OCI-LY1 (cell line): ENCODE results near the gene CELSR3.

ENCODE experiments used
- H2AFZ ChIP-seq: fragments of 200-600 bp; sonication (generic), shearing (Covaris generic); 2 replicates; pipeline ENCODE4 v1.6.0; 2014; ENCODE audit warnings: antibody characterized with exemption, mild to moderate bottlenecking, low read length
- H3F3A ChIP-seq: fragments of 200-600 bp; sonication (generic), shearing (Covaris generic); 2 replicates; pipeline ENCODE4 v1.6.0; 2014; ENCODE audit warnings: mild to moderate bottlenecking, antibody characterized with exemption, low read length, moderate library complexity; ENCODE audit not compliant: insufficient read depth
- H3K27ac ChIP-seq: fragments of 200-600 bp; sonication (generic); 2 replicates; pipeline ENCODE4 v1.5.1; 2014; ENCODE audit warnings: low read length, mixed run types, mild to moderate bottlenecking, low read depth; ENCODE audit not compliant: poor library complexity, severe bottlenecking
- H3K27me3 ChIP-seq: fragments of 200-600 bp; sonication (generic); 2 replicates; pipeline ENCODE4 v1.6.0; 2014; ENCODE audit warnings: antibody characterized with exemption, mild to moderate bottlenecking, low read length, moderate library complexity; ENCODE audit not compliant: insufficient read depth
- H3K36me3 ChIP-seq: fragments of 200-600 bp; sonication (generic); 2 replicates; pipeline ENCODE4 v1.6.1; 2014; ENCODE audit warnings: mild to moderate bottlenecking, antibody characterized with exemption, low read length, moderate library complexity, mixed read lengths; ENCODE audit not compliant: insufficient read depth
- H3K4me1 ChIP-seq: fragments of 200-600 bp; sonication (generic); 2 replicates; pipeline ENCODE4 v1.5.1; 2014; ENCODE audit warnings: mild to moderate bottlenecking, low read length, moderate library complexity; ENCODE audit not compliant: insufficient read depth, severe bottlenecking
- H3K4me2 ChIP-seq: fragments of 200-600 bp; sonication (generic), shearing (Covaris generic); 2 replicates; pipeline ENCODE4 v1.6.1; 2014; ENCODE audit warnings: low read length
- H3K4me3 ChIP-seq: fragments of 200-600 bp; sonication (generic); 2 replicates; pipeline ENCODE4 v1.5.1; 2014; ENCODE audit warnings: low read length, low read depth, mild to moderate bottlenecking, mixed read lengths; ENCODE audit not compliant: poor library complexity, severe bottlenecking
- H3K79me2 ChIP-seq: fragments of 200-600 bp; shearing (Covaris generic); 2 replicates; pipeline ENCODE4 v1.6.1; 2016; ENCODE audit warnings: mixed run types, low read length, mixed read lengths; ENCODE audit not compliant: insufficient read depth
- H3K9ac ChIP-seq: fragments of 200-600 bp; sonication (generic), shearing (Covaris generic); 2 replicates; pipeline ENCODE4 v1.6.1; 2014; ENCODE audit warnings: mild to moderate bottlenecking, low read length, mixed read lengths
- H3K9me2 ChIP-seq: fragments of 200-600 bp; sonication (generic), shearing (Covaris generic); 2 replicates; pipeline ENCODE4 v1.6.1; 2014; ENCODE audit warnings: low read depth, mild to moderate bottlenecking, low read length, mixed read lengths
- H3K9me3 ChIP-seq: fragments of 200-600 bp; shearing (Covaris generic); 2 replicates; pipeline ENCODE4 v1.6.1; 2014; ENCODE audit warnings: low read length, mixed read lengths
- H4K20me1 ChIP-seq: fragments of 200-600 bp; sonication (generic), shearing (Covaris generic); 2 replicates; pipeline ENCODE4 v1.6.0; 2016; ENCODE audit warnings: mild to moderate bottlenecking, low read length; ENCODE audit not compliant: insufficient read depth
- EZH2 ChIP-seq: fragments of 200-600 bp; sonication (generic), shearing (Covaris generic); IDR thresholded peaks from 2 replicates; pipeline ENCODE4 v1.8.0; 2017; ENCODE audit warnings: borderline replicate concordance, mixed run types, mild to moderate bottlenecking, antibody characterized with exemption, low read length, moderate library complexity, mixed read lengths
- TF ChIP-seq, protein P1 (sequence below): fragments of 200-600 bp; sonication (generic), shearing (Covaris generic); IDR thresholded peaks from 2 replicates; pipeline ENCODE4 v1.5.1; 2017; ENCODE audit warnings: mild to moderate bottlenecking, antibody characterized with exemption, low read length, moderate library complexity, mixed read lengths

CELSR3 gene

DNA sequence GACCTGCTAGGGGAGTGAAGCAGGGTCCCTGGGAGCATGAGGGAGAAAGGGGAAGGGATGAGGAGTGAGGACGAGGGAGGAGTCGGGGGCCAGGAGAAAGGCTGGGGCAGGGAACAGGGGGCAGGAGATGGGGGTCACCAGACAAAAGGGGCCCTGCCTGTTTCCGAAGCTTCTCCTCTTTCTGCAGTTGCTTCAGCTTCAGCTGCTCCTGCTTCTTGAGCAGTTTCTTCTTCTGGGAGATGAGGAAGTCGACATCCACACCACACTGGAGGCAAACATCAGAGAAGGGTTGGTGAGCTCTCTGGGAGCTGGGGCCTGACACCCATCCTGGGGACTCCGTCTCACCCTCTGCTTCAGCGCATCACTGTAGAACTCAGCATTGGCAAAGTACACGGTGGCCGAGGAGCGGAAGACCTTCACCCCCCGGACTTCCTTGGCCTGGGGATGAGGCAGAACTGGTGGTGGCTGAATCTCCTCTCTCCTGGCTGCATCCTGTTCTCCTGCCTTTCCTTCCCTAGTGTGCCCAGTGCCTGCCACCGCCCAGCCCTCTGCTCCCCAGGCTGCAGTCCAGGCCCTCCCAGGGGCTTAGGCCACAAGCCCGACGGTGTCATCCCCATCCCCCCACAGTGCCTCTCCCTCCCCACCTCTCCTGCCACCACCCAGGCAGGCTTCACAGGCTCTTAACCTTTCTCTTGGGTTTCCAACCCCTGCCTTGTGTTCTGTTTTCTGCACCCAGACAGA, 34.2 kb downstream of the CELSR3 start:
- no peaks in the 10 kb centered on the region for H3K9me2 ChIP-seq
- H4K20me1 ChIP-seq: no peaks in the 10 kb centered on the region
- H3K79me2 ChIP-seq: no peaks in the 10 kb centered on the region
- no peak overlapping the region for H3K4me3 ChIP-seq
- TF ChIP-seq EZH2: no peak
- TF ChIP-seq, protein P1, sequence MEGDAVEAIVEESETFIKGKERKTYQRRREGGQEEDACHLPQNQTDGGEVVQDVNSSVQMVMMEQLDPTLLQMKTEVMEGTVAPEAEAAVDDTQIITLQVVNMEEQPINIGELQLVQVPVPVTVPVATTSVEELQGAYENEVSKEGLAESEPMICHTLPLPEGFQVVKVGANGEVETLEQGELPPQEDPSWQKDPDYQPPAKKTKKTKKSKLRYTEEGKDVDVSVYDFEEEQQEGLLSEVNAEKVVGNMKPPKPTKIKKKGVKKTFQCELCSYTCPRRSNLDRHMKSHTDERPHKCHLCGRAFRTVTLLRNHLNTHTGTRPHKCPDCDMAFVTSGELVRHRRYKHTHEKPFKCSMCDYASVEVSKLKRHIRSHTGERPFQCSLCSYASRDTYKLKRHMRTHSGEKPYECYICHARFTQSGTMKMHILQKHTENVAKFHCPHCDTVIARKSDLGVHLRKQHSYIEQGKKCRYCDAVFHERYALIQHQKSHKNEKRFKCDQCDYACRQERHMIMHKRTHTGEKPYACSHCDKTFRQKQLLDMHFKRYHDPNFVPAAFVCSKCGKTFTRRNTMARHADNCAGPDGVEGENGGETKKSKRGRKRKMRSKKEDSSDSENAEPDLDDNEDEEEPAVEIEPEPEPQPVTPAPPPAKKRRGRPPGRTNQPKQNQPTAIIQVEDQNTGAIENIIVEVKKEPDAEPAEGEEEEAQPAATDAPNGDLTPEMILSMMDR: no peak
- H3K36me3 ChIP-seq: peaks cover 78% of the 10 kb centered on the region
- no peaks in the 10 kb centered on the region for H3F3A ChIP-seq
- H2AFZ ChIP-seq: no peak overlapping the region
- H3K4me1 ChIP-seq: peaks cover 5% of the 10 kb centered on the region
- no peaks in the 10 kb centered on the region for H3K27me3 ChIP-seq
- H3K9ac ChIP-seq: no peak overlapping the region
- H3K9me3 ChIP-seq: no peaks in the 10 kb centered on the region
- H3K27ac ChIP-seq: no peak overlapping the region
- H3K4me2 ChIP-seq: no peak overlapping the region

DNA sequence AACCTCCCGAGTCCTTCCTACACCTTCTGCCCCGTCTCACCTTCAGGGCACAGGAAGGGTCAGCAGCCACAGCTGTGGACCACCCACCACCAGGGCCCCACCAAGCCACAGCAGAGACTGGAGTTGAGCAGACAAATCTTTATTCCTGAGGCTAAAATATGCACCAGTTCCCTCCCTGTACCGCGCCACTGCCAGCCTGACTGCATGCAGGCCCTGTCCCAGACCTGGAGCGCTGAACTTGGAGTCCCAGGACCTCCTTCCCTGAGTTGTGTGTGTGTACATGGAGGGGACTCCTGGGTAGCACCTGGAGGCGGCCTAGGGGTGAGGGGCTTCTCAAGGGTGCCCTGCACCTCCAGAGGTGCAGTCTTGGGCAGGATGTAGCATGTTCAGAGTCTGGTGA, 37.1 kb downstream of the CELSR3 start:
- Histone ChIP-seq H3K27ac (no peak overlapping the region), H3K4me3 (no peak overlapping the region), H3K4me1 (peaks cover 5% of the 10 kb centered on the region), H3K9me2 (no peaks in the 10 kb centered on the region), H3K27me3 (no peaks in the 10 kb centered on the region), H3K9ac (no peak overlapping the region), H3K79me2 (no peaks in the 10 kb centered on the region), H3K36me3 (peaks cover 51% of the 10 kb centered on the region), H4K20me1 (no peaks in the 10 kb centered on the region), H3K9me3 (no peaks in the 10 kb centered on the region), H3K4me2 (no peak overlapping the region), H3F3A (no peaks in the 10 kb centered on the region), H2AFZ (no peak overlapping the region)
- TF ChIP-seq, protein P1: no peak
- TF ChIP-seq EZH2: no peak

DNA sequence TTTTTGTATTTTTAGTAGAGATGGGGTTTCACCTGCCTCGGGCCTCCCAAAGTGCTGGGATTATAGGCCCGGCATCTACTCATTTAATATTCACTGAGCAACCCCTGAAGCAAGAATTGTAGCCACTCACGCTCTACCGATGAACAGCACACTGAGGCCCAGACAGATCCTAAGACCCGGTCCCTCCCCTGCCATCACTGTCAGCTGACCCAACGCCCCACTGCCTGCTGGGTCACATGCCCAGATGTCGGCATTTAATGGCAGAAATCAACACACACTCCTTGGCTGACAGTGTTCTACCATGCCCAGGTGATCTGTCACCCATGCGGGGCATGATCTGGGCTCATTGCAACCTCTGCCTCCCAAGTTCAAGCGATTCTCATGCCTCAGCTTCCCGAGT, 37.9 kb downstream of the CELSR3 start:
- H3K36me3 ChIP-seq: peaks cover 44% of the 10 kb centered on the region
- no peak overlapping the region for H3K27ac ChIP-seq
- no peak for TF ChIP-seq EZH2
- TF ChIP-seq, protein P1: no peak
- no peaks in the 10 kb centered on the region for H3K9me3 ChIP-seq
- no peaks in the 10 kb centered on the region for H4K20me1 ChIP-seq
- H3K79me2 ChIP-seq: no peaks in the 10 kb centered on the region
- H3F3A ChIP-seq: no peaks in the 10 kb centered on the region
- no peak overlapping the region for H2AFZ ChIP-seq
- no peak overlapping the region for H3K4me2 ChIP-seq
- no peaks in the 10 kb centered on the region for H3K9me2 ChIP-seq
- H3K4me3 ChIP-seq: no peak overlapping the region
- peaks cover 5% of the 10 kb centered on the region for H3K4me1 ChIP-seq
- H3K27me3 ChIP-seq: no peaks in the 10 kb centered on the region
- no peak overlapping the region for H3K9ac ChIP-seq
